SH-SY5Y (cell line): ENCODE data around the gene MOB1A.

Experiments
- GATA2 ChIP-seq: IDR thresholded peaks from 2 replicates; pipeline ENCODE4 v1.6.1; 2011; ENCODE audit warnings: mild to moderate bottlenecking, low read depth, low read length
- GATA3 ChIP-seq: IDR thresholded peaks from 2 replicates; pipeline ENCODE4 v1.6.1; 2011; ENCODE audit warnings: low read depth, mild to moderate bottlenecking, low read length, moderate library complexity

Gene MOB1A

DNA sequence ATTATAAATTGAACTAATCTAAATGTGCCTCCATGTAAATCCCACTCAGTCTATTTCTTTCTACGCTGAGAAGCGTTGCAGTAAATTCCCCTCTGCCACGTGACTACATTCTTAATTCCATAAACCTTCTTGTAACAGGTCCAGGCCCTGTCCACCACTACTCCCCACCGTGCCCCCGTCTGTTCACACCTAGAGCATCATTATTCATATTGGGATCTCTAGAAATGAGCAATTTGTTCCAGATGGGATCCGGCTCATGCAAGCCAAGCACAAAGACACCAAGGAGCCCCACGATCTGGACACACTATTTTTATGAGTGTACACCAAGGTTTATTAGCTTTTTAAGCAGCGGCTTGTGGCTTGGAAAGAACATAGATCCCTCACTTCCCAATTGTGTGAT is 69.1 kb downstream of the MOB1A start:
- TF ChIP-seq GATA2 (no peak), GATA3 (no peak)

DNA sequence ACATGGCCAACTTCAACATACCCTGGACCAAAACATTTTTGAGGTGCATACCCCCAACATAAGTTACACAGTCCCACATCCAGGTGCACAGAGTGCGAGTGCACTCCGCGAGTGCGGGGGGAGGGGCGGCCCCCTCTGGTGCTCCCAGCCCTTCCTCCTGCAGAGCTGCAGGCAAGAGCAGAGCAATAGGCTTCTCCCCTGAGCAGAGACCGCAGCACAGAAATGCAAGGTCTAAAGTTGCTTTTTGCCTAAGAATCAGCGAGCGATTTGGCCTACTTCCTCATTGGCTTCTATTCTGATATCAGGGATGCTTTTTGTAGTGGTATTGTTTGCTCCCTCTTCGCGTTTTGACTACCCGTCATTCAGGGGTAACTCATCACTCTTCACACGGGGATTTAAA is 71.6 kb downstream of the MOB1A start:
- TF ChIP-seq GATA2 (no peak), GATA3 (no peak)

DNA sequence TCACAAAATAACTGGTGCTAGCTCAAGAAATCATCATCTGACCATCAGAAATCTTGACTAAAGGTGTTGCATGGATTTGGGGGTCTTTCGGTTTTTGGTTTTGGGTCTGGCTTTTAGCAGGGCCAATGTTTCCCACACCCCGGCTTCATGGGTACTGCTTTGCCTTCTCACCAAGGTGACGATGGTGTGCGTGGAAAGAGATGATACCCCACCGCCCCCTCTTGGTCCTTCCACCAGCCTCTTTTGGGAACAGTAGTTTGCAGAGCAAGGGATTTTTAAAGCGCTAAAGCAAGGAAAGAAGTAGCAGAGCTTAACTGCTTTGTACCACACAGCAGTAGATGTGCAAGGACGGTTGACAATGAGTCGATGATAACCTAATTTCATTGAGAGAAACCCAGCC is 73.3 kb downstream of the MOB1A start:
- TF ChIP-seq GATA2 (no peak), GATA3 (no peak)

- TF ChIP-seq GATA3: no peak
- no peak for TF ChIP-seq GATA2
These were observed 73.8 kb downstream of the MOB1A start for GRCh38 chr2:74104839-74105238.

- TF ChIP-seq GATA3 (no peak), GATA2 (no peak)
These were observed 74.9 kb downstream of the MOB1A start for GRCh38 chr2:74103763-74104162.
